Measurements from ENCODE around the gene C20orf204.
"Not testable (repeated sequence)": the region's sequence is repeated elsewhere in the genome, so short reads cannot be mapped to it uniquely, and the experiment has no call there.

Gene C20orf204, protein sequence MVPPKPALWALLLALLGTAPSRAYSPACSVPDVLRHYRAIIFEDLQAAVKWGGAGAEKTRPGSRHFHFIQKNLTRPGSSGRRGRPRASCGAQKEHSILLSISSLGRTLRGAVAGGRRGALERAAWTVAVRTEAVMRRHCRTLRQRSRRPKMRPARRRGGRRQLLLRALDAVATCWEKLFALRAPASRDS

DNA sequence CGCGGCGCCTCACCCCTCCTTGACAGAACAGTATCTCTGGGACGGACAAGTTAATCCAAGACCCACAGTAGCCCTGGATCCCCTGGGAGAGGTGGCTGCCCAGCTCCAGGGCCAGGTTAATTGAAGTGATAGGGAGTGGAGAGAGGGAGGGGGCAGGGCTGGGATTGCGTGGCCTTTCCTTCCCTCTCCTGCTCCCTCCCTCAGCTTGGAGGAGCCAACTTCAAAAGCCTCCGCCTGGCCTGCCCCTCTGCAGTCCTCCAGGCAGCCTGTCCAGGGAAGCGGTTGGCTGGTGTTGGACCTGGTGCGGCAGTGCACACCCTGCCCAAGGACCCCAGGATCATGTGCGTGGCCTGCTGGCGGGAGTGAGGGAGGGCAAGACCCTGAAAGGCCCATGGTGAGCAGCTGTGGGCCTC, at the start of gene C20orf204:
TSS of gene C20orf204 (plus strand) at position 250 of the 413 bp plus-strand sequence. CDS start at position 392, 142 bp downstream.
- no peak for DNase-seq

DNA sequence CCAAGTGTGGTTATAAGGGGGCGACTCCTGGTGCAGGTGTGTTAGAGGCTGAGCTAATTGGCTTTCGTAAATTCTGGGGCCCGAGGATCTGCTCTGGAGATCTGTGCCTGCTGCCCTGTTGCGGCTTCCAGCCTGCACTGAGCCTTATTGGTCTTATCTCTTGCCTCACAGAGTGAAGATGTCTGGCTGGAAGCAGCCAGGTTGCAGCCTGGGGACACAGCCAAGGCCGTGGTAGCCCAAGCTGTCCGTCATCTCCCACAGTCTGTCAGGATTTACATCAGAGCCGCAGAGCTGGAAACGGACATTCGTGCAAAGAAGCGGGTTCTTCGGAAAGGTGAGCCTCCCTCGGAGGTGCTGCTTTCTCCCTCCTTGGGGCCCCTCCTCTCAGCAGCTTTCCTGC, 35.1 kb upstream of the C20orf204 start:
- DNase-seq, result no peak

DNA sequence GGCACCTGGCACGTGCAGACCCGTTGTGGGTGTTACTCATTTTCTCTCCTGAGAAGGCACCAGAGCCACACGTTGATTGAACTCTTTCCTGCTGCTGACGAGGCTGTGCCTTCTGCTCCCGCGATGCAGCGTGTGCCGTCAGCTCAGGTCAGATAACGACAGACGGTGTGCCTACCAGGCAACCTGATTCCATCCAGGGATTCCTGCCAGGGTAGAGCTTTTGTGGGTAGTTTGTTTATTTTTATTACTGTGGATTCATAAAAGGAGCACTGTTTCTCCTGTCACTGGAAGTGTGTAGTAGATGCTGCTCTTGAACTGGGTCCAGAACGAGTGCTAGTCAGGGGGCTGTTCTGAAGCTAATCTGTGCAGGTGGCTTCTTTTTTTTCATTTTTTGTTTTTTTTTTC, 34.4 kb upstream of the C20orf204 start:
- DNase-seq, result no peak

DNA sequence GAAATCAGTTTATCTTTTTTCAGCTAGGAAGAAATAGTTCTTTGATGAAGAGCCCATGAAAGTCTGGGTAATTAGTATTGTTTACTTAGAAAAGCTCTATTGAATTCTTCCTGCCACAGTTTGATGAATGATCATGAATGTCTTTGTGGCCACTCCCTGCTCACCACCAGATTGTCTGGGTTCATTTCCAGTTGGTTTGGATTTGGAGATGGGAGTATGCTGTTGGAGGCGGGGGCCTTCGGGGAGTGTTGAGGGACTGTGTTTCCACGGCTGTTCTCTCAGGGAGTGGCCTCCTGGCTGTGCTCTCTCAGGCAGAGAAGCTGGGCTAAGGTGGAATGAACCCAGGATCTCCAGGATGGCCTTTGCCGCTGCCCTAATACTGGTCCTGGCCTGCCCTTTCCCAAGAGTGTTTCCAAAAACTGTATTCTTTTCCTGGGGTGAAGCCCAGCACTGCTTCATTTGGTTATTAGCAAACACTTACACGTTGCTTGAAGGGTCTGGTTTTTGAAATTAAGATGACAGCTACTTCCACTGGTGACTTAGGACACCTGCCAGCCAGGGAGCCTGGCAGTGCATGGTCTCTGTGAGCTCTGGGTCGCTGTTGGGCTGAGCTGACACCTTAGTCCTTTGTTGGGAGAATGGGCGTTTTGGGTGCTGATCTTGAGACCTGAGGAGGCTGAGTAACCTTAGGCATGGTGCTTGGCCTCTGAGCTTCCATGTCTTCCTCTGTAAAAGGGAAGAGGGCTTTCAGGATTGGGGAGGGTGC, 31.8 kb upstream of the C20orf204 start:
- DNase-seq, result no peak

DNA sequence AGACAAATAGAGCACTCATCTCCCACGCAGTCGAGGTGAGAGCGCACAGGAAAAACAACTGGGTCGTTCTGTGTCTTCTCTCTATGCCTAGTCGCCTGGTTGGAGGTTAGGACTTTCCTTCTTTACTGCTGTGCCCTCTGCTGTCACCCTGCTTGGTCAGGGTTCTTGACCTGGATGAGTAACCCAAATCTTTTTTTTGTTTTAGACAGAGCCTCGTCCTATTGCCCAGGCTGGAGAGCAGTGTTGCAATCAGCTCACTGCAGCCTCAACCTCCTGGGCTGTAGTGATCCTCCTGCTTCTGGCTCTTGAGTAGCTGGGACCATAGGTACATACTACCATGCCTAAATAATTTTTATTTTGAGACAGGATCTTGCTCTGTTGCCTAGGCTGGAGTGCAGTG, 30.6 kb upstream of the C20orf204 start:
- no peak for DNase-seq

DNA sequence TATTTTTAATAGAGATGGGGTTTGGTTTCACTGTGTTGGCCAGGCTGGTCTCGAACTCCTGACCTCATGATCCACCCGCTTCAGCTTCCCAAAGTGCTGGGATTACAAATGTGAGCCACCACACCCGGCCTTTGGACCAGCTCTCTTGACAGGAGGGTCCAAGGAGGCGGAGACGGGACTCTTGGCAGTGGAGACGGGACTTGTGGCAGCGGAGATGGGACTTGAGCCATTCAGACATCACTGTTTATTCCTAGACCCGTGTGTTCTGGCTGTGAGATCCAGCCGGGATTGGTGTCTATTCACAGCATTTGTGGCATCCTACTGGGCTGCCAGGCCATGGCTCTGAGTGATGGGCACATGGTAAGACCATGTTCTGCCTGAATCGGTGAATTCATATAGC, 29.5 kb upstream of the C20orf204 start:
- no peak for DNase-seq

DNA sequence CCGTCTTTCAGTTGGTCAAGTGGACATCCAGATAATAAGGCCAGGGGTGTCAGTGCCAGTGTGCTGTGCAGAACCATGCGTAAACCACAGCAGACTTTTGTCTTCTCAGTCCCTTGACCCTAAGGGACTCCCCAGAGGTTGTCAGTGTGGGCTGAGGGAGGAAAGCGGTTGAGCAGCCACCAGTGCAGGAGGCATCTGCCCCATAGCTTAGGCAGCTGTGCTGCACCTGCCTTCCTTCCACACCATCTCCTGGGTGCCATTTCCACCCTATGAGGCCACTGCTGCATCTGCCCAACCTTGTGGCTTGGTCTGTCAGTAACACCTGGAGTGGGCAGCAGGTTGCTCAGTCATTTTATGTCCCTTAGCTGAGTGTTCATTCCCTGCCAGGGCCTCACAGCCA, 29.1 kb upstream of the C20orf204 start:
- DNase-seq, result no peak

DNA sequence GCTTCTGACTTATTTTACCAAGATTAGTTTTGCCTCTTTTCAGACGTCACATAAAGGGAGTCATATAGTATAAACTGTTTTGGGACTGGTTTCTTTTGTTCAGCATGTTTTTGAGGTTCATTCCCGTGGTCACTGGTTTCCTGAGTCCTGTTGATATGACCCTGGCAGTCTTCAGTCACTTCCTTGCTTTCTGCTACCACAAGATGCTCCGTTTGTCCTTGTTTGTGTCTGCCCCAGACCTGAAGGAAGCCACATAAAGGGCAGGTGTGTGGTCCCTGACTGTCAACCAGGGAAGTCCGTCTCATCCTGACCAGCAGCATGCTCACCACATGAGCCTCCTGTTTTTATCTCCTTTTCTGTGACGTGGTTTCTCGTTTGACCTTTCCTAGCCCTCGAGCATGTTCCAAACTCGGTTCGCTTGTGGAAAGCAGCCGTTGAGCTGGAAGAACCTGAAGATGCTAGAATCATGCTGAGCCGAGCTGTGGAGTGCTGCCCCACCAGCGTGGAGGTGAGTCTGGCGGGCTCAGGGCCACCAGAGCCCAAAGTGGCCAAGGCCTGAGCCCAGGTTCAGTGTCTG, 26.1 kb upstream of the C20orf204 start:
- DNase-seq, result no peak

DNA sequence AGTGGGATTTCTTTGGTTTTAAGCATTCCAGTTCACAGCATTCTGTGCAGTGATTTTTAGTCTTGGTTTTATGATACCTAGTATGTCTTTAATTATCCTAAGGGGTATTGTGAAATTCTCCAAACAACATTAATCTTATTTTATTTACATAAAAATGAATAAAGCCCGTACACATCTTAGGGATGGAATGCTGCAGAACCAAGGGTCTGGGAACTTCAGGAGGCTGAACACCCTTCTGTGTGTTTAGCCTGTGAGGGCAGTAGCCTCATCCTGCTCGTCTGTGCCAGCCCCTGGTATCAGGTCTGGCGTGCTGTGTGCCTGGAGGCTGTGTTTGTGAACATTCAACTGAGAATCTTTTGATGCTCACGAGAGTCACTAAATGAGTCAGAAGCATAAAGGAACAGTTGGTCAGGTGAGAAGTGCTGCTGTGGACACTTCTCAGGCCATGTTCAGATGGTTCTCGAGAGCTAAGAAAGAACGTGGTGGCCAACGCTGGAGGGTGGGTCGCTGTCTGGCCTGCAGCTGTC, 25.2 kb upstream of the C20orf204 start:
- no peak for DNase-seq

DNA sequence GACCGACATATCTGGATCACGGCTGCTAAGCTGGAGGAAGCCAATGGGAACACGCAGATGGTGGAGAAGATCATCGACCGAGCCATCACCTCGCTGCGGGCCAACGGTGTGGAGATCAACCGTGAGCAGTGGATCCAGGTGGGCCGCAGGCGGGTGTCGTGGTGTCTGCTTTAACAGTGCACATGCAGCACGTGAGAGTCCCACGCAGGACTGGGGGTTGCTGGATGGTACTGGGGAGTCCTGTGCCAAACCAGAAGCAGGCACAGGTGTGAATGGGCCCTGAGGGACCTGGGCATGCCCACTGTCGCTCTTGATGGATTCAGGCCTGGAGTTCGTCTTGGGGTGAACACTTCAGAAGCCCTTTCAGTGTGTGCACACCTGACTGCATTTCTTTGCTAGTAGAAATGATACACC, 24.6 kb upstream of the C20orf204 start:
- no peak for DNase-seq

DNA sequence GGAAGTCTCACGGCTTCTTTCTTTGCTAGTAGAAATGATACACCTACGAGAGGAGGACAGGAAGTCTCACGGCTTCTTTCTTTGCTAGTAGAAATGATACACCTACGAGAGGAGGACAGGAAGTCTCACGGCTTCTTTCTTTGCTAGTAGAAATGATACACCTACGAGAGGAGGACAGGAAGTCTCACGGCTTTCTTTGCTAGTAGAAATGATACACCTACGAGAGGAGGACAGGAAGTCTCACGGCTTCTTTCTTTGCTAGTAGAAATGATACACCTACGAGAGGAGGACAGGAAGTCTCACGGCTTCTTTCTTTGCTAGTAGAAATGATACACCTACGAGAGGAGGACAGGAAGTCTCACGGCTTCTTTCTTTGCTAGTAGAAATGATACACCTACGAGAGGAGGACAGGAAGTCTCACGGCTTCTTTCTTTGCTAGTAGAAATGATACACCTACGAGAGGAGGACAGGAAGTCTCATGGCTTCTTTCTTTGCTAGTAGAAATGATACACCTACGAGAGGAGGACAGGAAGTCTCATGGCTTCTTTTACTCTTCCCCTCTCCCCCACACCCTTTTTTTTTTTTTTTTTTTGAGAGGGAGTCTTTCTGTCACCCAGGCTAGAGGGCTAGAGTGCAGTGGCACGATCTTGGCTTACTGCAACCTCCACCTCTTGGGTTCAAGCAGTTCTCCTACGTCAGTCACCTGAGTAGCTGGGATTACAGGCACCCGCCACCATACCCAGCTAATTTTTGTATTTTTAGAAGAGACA, 23.4 kb upstream of the C20orf204 start:
- not testable (repeated sequence) for DNase-seq

DNA sequence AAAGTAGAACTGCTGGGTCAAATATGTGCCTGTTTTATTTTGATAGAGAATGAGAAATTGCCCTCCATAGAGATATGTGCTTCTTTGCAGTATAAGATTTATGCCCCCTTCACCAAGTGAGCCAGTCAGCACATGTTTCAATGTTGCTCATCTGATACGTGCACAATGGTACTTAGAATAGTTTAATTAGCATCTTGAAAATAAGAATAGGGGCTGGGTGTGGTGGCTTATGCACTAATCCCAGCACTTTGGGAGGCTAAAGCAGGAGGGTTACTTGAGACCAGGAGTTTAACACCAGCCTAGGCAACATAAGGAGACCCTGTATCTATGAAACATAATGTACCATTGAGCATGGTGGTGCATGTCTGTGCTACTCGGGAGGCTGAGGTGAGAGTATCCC, 20.3 kb upstream of the C20orf204 start:
- no peak for DNase-seq

DNA sequence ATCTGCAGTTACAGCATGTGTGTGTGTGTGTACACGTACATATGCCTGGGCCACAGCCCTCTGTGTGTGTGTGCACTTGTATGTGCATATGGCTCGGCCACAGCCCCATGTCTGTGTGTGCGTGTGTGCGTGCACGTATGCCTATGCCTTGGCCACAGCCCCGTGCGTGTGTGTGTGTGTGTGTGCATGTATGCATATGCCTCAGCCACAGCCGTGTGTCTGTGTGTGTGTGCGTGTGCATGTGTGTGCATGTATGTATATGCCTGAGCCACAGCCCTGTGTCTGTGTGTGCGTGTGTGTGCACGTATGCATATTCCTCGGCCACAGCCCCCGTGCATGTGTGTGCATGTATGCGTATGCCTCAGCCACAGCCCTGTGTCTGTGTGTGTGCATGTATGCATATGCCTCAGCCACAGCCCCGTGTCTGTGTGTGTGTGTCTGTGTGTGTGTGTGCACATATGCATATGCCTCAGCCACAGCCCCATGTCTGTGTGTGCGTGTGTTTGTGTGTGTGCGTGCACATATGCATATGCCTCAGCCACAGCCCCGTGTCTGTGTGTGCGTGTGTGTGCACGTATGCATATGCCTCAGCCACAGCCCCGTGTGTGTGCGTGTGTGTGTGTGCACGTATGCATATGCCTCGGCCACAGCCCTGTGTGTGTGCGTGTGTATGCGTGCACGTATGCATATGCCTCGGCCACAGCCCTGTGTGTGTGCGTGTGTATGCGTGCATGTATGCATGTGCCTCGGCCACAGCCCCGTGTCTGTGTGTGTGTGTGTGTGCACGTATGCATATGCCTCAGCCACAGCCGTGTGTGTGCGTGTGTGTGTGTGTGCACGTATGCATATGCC, 14.6 kb upstream of the C20orf204 start:
- no peak for DNase-seq

DNA sequence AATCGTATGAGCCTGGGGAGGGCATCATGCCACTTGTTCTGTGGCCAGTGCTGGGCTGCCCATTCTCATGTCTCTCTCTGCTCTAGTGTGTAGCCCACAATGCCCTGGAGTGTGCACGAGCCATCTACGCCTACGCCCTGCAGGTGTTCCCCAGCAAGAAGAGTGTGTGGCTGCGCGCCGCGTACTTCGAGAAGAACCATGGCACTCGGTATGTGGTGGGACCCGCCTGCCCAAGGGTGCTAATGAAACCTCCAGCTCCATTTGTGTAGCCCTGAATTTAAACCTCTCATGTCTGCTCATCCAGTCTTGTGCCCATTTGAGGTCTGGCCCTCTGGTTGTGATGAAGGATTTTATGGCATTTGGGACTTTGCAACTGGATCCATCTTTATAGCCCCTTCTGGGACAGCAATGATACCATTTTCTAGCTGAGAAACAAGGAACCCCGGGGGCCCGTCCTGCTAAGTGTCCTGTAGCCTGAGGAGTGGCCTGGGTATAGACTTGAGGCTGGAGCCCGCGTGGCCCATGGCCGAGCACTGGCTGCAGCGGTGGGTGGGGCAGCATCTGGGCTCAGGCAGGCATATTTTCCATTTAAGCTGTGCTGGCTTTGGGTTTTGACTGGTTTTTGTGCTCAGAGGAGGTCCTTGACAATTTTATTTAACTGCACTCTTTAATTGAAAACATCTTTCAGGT, 13.2 kb upstream of the C20orf204 start:
- no peak for DNase-seq

DNA sequence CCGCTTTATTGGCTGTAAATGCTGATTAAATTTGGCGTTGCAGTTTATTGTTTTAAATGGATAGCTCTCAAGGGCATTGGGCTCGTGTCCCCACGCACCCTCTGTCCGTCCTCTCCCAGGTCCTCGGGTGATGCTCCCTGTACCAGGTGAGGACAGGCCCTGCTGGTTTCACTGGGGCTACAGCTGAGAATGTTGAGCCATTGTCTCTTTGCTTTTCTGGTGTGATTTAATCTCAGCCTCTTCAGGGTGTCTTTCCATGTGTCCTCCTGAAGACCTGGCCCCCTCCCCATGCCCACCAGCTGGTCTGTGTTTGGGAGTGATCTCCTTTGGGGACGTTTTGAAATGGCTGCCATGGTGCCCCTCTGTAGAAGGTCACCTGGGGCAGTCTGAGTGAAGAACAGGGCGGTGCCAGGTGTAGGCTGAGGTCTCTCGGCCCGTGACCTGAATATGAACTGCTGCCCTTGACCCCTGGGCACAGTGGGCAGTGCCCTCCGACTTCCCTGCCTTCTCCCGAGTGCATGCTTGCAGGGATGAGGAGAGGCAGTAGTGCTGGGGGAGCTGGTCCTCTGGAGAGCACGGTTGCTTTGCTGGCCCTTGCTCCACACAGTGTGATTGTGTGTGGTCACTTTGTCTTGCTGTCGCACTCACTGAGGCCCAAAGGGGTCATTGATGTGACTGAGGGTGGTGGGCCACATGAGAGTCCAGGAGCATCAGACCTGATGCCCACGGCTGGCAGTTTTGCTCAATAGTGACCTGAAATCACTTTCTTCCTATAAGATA, 12.4 kb upstream of the C20orf204 start:
- DNase-seq, result no peak

DNA sequence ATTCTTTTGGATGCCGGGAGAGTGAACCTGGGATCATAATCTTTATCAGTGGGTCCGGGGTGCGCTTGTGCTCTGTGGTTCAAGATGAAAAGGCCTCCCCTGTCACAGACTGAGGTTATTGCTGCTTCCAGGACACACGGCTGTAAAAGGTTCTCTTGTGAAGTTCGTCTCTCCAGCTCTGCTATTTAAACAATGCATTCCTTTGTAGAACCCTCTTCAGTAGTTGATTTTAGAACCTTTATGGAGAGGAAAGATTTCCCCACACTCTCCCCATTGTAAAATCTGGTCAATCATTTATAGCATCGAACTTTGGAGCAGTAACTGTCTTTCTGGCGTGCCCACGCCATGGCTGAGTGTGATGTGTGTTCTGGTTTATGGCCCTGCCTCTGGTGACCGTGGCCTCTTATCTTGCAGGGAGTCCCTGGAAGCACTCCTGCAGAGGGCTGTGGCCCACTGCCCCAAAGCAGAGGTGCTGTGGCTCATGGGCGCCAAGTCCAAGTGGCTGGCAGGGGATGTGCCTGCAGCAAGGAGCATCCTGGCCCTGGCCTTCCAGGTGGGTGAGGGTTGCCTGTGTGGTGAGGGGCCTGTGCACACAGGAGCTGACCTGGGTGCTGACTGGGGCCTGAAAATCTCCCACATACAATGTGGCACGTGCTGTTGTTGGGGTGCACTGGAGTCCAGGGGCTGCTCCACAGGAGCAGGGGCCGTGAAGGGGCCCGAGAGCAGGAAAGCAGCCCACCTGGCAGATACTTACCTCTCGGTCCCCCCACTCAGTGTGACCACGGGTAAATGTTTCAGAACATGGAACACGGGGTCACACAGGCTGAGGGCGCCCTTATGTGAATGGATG, 11.6 kb upstream of the C20orf204 start:
- DNase-seq, result no peak

DNA sequence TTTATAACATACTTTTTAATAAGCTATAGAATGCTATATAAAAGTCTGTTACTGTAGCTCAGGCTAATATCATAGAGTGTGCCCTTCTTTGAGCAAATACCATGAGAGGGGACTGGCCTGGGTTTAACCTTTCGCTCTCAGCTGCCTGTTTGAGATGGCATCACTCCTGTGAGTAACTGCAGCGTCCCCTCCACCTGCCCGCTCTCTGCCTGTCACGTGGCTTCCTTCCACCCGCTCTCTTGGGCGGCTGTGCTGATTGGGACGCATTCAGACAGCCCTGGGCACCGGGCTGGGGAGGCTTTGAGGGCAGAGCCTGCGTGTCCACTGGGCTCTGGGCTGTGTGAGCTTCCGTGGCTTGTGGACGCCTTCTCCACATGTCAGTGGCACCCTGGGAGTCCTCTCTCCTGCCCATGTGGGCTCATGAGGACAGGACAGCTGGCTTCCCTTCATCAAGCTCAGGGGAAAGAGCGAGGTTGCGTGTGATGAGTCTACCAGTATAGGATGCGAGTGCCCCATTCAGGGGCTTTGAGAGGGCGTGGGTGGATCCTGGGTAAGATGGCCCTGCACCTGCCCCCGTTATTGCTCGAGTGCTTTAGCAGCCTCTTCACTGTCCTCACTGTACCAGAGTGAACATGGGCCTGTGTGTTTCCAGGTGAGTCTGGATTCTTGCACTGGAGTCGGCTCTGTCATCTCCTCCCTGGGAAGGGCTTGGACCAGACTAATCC, 10.7 kb upstream of the C20orf204 start:
- no peak for DNase-seq

DNA sequence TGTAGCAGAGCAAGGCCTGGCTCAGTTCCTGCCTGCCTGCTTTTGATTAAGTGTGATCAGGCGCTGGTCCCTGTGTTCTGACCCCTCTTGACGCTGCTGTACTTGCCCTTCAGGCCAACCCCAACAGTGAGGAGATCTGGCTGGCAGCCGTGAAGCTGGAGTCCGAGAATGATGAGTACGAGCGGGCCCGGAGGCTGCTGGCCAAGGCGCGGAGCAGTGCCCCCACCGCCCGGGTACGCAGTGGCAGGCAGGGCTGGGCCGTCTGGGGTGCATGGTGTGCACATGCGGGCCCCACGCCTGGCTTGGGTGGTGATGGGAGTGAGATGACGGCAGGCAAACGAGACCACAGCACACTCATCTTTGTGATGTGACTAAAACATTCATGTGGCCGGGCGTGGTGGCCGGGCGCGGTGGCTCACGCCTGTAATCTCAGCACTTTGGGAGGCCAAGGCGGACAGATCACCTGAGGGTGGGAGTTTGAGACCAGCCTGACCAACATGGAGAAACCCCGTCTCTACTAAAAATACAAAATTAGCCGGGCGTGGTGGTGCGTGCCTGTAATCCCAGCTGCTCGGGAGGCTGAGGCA, 10.1 kb upstream of the C20orf204 start:
- DNase-seq, result no peak
